GM10266 (cell line): ENCODE measurements around the gene SF3B4.
"Not testable (repeated sequence)": the region's sequence is repeated elsewhere in the genome, so short reads cannot be mapped to it uniquely, and the experiment has no call there.

Experiments
- DNase-seq: peaks from one replicate; pipeline ENCODE4 v3.0.0; 2012; ENCODE audit errors: extremely low spot score
- CTCF ChIP-seq: IDR thresholded peaks from 2 replicates; pipeline ENCODE4 v1.5.1; 2012; ENCODE audit warnings: mild to moderate bottlenecking, low read depth; ENCODE audit not compliant: control insufficient read depth, insufficient read depth; ENCODE audit errors: missing control alignments

The SF3B4 gene

DNA sequence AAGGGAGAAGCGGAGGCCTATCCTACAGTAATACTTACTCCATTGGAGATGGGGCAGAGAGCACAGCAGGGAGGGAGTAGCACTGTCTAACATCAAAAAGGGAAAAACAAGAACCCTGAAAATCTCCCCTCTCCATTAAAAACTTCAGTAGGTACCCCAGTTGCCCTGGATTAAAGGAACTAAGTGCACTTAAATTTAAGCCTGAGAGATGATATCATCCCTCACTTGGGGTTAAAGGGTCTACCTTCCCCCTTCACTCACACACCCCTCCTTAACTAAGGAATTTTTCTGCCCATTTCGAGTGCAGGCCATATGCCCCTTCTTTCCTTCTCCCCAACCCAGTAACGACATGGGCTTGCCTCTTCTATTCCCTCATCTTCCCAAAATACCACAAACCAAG lies 12.8 kb upstream of the SF3B4 start:
- DNase-seq, result no peak
- no peak for TF ChIP-seq CTCF

DNA sequence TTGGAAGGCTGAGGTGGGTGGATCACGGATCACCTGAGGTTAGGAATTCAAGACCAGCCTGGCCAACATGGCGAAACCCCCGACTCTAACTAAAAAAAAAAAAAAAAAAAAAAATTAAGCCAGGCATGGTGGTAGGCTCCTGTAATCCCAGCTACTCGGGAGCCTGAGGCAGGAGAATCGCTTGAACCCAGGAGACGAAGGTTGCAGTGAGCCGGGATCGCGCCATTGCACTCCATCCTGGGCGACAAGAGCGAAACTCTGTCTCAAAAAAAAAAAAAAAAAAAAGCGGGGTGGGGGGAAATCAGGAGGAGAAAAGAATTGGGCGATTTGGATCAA lies 11.0 kb upstream of the SF3B4 start:
- DNase-seq, result not testable (repeated sequence)

DNA sequence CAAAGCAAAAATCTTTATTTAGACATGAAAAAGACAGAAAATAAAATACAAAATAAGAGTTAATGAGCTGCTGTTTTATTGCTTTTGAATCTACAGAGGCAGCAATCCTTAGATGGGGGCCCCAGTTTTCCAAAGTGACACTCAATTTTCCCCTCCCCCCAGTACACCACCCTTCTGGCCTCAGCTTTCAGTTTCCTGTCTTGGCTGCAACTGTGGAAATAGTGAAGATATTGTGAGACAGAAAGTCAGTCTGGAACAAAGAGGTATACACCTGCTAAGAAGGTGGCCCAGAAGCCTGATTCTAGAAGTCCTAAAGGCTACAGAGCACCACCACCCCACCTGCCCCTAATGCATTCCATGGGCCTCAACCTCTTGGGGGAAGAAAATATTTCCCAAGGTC lies 10.2 kb upstream of the SF3B4 start:
- TF ChIP-seq CTCF, result no peak
- no peak for DNase-seq

GRCh38 chr1:149936992-149937705 lies 9.5 kb upstream of the SF3B4 start:
- DNase-seq, result no peak
- no peak for TF ChIP-seq CTCF

DNA sequence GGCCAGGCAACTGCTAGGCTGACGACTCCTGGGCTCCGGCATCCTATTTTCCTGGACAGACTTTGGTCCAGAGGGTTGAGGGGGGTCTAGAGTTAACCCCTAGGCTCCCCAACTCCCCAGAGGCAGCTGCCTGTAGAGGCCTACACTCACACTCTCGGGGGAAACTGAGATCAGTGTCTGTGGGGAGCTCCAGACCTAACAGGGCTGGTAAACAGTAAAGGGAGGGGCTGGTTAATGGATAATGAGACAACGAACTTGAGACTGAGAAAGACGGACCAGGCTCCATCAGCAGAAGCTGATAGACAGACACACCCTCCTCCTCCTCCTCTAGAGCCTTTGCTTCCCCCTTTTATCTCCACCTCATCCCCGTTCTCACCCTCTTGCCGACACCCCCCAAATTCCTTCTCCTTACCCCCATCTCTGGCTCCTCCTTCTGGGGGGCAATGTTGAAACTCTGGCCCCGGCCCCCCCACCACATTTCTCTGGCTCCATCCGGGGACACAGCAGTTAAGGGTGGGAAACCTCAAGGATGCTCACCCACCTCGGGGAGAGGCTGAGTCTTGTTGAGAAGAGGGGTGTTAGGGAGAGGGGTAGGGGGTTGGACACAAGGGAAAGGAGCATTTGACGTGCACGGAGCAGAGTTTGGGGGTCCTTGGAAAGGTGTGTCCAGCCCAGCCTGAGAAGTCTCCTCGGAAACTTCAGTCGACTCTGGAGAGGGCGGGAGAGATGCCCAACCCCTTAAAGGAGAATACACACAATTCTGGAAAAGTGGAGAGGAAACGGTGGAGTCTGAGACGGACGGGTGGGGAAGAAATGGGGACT lies 8.8 kb upstream of the SF3B4 start, which contains the start of gene MTMR11:
MTMR11 (minus strand) TSS at position 710 of the 822 bp plus-strand sequence; CDS start at position 478, 232 bp downstream.
- DNase-seq, result no peak
- no peak for TF ChIP-seq CTCF

DNA sequence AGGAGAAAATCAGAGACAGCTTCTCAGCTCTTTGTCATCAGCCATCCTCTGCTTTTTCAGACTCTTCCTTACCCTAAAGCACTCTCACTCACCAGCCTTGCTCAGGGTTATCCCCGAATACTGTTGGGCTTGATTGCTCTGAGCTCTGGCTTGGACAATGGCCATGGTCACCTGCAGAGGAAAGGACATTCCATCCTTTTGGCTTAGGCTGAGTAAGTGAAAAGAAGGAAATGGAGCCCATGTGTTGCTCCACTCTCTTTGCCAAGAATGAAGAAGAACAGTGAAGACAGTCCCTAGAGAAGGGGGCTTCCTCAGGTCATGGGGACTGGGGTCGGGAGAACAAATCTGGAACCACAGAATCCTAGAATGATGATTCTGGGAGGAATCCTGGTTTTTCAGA lies 6.8 kb upstream of the SF3B4 start:
- DNase-seq, result no peak
- TF ChIP-seq CTCF, result no peak

- DNase-seq, result no peak
- TF ChIP-seq CTCF, result no peak
Measured at GRCh38 chr1:149933208-149933607, 5.6 kb upstream of the SF3B4 start.
